GM12864 (cell line): ENCODE measurements around the gene SPACA7.

Experiments
- DNase-seq: peaks from one replicate; pipeline ENCODE4 v3.0.0-alpha.2; 2011; ENCODE audit warnings: low read depth
- H3K4me3 ChIP-seq: 2 replicates; pipeline ENCODE4 v1.5.1; 2011; ENCODE audit warnings: mild to moderate bottlenecking, low read depth, low read length, control low read depth
- TF ChIP-seq, protein P1 (sequence below): IDR thresholded peaks from 2 replicates; pipeline ENCODE4 v1.5.1; 2011; ENCODE audit warnings: low read depth, mild to moderate bottlenecking, moderate library complexity, low read length, control low read depth, inconsistent platforms; ENCODE audit errors: missing control alignments

Gene SPACA7, protein sequence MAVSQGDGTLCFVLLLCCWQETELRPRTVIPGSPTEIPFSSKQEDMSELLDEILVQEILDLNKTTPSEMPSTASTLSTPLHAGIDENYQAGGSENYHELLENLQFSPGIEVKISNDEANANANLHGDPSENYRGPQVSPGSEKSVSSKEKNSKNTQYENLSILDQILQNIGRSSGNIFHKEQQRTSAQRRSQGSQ

DNA sequence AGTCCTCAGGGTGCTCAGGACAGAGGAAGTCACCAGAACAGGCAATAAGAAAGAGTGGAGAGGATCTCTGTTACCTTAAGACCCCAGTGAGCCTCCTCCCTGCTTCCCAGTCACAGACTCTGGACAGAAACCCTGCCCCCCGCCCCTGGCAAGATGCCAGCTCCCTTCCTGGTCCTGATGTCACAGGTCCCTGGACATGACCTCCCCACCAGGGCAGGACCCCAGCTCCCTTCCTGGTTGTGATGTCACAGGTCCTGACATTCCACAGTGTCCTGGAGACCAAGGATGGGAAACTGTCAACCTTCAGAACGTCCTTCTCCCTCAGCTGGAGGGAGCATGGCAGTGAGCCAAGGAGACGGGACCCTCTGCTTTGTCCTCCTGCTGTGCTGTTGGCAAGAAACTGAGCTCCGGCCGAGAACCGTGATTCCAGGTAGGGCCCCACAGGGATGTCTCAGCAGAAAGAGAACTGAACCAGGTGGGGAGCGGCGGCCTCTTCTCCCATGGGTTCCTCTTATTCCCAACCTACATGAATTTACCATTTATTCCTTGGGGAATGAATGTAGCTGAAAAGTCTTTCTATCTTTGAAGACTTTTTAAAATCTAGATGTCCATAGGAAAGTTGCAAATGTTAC is at the start of gene SPACA7:
SPACA7 (plus strand) TSS at position 306 of the 632 bp plus-strand sequence; CDS start at position 337, 31 bp downstream.
- TF ChIP-seq, protein P1, sequence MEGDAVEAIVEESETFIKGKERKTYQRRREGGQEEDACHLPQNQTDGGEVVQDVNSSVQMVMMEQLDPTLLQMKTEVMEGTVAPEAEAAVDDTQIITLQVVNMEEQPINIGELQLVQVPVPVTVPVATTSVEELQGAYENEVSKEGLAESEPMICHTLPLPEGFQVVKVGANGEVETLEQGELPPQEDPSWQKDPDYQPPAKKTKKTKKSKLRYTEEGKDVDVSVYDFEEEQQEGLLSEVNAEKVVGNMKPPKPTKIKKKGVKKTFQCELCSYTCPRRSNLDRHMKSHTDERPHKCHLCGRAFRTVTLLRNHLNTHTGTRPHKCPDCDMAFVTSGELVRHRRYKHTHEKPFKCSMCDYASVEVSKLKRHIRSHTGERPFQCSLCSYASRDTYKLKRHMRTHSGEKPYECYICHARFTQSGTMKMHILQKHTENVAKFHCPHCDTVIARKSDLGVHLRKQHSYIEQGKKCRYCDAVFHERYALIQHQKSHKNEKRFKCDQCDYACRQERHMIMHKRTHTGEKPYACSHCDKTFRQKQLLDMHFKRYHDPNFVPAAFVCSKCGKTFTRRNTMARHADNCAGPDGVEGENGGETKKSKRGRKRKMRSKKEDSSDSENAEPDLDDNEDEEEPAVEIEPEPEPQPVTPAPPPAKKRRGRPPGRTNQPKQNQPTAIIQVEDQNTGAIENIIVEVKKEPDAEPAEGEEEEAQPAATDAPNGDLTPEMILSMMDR = no peak

DNA sequence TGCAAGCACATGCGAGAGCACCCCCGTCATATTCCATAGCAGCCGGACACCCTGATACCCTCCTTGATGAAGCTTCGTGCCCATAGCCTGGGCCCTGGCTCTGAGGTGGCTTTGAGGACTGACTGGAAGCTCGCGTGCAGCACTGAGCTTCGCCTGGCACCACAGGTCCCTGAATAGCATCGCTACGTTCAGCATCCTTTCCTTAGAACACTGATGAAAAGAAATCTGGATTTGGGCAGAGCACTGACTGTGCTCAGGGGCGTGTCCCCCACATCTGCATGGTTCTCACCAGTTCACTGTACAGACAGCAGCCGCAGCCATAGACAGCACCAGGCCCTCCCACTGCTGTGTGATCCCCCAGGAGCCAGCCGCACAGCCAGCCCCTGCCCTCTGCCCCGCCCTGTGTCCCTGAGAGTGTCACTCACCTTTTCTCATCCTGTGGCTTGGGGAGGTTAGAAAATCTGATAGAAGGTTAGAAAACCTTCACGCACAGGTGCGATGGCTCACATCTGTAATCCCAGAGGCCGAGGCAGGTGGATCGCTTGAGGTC is 49.3 kb upstream of the SPACA7 start:
- no peak overlapping the region for H3K4me3 ChIP-seq
- DNase-seq = no peak
- TF ChIP-seq, protein P1 = no peak

More for the DNA sequence above, at the start of gene SPACA7:
- no peak for DNase-seq
- no peak within 1 kb of the TSS for H3K4me3 ChIP-seq

DNA sequence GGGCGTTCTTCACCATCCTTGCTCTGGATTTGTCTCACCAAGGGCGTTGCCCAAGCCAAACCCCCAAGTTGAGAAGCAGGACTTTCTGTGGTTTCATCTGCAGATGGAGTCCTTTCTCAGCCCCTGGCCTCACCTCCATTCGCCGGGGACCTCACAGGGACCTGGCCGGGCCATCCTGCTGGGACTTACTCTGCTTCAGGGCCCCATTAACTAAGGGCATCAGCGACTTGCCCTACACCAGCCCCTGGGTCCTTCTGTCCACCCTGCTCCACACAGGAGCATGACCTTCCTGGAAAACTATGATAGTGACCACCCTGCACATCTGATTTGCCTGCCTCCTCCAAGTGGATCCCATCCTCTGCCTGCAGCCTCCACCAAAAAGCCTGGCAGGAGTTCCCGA is 47.2 kb upstream of the SPACA7 start:
- no peak for DNase-seq
- no peak overlapping the region for H3K4me3 ChIP-seq
- TF ChIP-seq, protein P1 = no peak

DNA sequence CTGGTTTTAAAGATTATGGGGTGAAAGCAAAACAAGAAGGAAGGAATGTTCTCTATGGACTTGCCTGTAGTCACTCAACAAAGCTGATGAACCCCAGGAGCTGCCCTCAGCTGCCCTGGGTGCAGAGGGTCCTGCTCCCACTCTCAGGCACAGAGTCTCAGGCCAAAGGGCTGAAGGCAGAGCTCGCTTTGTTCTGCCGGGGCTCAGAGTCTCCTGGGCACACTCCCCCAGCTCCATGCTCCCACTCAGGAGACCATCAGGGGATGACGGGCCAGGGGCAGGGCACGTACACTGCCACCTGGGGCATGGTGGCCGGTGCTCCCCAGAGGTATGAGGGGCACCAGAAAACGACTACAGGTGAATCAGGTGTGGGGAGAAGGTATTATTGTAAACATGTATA is 46.8 kb upstream of the SPACA7 start:
- DNase-seq = no peak
- H3K4me3 ChIP-seq = no peak overlapping the region
- TF ChIP-seq, protein P1 = no peak

DNA sequence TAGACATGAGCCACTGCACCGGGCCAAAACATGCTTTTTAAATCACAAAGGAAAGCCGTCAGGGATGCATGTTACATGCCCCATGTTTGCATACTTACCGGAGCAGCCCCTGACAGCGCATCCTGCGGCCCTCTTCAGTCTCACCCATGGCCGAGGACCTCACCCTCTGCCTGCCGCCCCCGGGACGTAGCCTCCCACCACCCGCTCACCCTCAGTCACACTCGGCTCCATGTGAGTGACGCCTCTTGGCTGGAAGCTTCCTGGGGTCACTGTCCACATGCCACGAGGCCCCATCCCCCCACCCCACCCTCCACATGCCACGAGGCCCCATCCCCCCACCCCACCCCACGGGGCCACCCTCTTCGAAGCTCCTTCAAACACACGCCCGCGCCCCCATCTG is 46.1 kb upstream of the SPACA7 start:
- TF ChIP-seq, protein P1 = no peak
- no peak for DNase-seq
- H3K4me3 ChIP-seq = no peak overlapping the region

DNA sequence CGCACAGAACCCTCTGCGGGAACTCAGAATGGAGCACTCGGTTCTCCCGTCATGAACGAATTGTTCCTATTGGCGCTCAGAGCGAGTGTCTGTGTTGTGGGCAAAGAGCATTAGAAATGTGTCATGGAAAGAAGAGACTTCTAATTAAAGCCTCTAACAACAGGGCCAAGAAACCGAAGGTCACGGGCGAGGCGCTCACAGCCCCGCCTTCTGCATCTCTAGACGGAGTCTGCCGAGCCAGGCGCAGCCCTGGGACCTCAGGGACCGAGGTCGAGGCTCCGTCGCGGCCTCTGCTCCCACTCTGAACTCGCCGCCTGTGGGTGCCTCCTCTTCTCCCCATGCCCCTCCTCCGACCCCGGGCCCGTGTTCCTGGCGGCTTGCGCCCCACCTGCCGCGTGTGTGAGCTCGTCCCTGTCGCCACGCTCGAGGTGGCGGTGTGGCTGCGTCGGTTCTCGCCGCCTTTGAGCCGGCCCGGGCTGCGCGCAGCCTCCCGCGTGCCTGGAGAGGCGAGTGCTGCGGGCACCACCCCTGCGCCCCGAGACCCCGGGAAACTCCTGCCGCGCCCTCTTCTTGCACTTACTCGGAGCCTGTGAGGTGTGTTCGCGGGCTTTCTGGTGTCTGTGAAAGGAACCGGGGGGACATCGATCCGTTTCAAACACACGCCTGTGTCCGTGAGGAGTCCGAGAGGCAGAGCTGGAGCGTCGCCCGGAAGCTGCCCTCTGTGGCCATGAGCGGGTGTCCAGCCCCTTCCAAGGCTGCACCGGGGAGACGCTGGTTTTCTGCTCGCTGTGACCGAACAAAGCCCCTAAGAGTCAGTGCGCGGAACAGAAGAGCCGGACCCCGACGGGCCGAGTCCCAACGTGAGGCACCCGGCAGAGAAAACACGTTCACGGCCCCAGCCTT is 45.4 kb upstream of the SPACA7 start:
- TF ChIP-seq, protein P1 = no peak
- H3K4me3 ChIP-seq = no peak overlapping the region
- DNase-seq = no peak
